SU-DHL-6 (cell line): ENCODE data around the gene EIF4A2.

ENCODE experiments used
- H2AFZ ChIP-seq: fragments of 200-600 bp; sonication (generic); 2 replicates; pipeline ENCODE4 v1.6.1; 2014; ENCODE audit warnings: low read depth, mild to moderate bottlenecking, moderate library complexity, mixed read lengths, antibody characterized with exemption, low read length; ENCODE audit not compliant: severe bottlenecking
- H3F3A ChIP-seq: fragments of 200-600 bp; shearing (Covaris generic); 2 replicates; pipeline ENCODE4 v1.6.0; 2016; ENCODE audit warnings: antibody characterized with exemption, mild to moderate bottlenecking; ENCODE audit not compliant: insufficient read depth
- H3K27ac ChIP-seq: fragments of 200-600 bp; sonication (generic); 2 replicates; pipeline ENCODE4 v1.5.1; 2016; ENCODE audit warnings: low read depth, mild to moderate bottlenecking, low read length, moderate library complexity, mixed read lengths
- H3K27me3 ChIP-seq: fragments of 200-600 bp; sonication (generic), shearing (Covaris generic); 2 replicates; pipeline ENCODE4 v1.6.0; 2014; ENCODE audit warnings: mild to moderate bottlenecking, low read length
- H3K36me3 ChIP-seq: fragments of 200-600 bp; sonication (generic); 2 replicates; pipeline ENCODE4 v1.6.1; 2014; ENCODE audit warnings: mild to moderate bottlenecking, low read length, mixed read lengths
- H3K4me2 ChIP-seq: fragments of 300-600, 200-600 bp; shearing (Covaris generic), sonication (generic); 2 replicates; pipeline ENCODE4 v1.6.0; 2014; ENCODE audit warnings: low read length, low read depth, mild to moderate bottlenecking; ENCODE audit not compliant: poor library complexity, severe bottlenecking
- H3K4me3 ChIP-seq: fragments of 200-600 bp; sonication (generic); 2 replicates; pipeline ENCODE4 v1.5.1; 2014; ENCODE audit warnings: antibody characterized with exemption, low read length, mild to moderate bottlenecking, mixed read lengths; ENCODE audit not compliant: insufficient read depth, poor library complexity, severe bottlenecking
- H3K79me2 ChIP-seq: fragments of 200-600 bp; sonication (generic); 2 replicates; pipeline ENCODE4 v1.6.1; 2014; ENCODE audit warnings: mild to moderate bottlenecking, low read length, moderate library complexity; ENCODE audit not compliant: insufficient read depth
- H3K9ac ChIP-seq: fragments of 200-600 bp; sonication (generic); 2 replicates; pipeline ENCODE4 v1.7.0; 2014; ENCODE audit warnings: mild to moderate bottlenecking, low read length
- H3K9me2 ChIP-seq: fragments of 200-600 bp; sonication (generic); replicated peaks from 2 replicates; pipeline ENCODE4 v1.6.1; 2014; ENCODE audit warnings: low read length; ENCODE audit not compliant: insufficient read depth
- H3K9me3 ChIP-seq: fragments of 200-600 bp; sonication (generic); 2 replicates; pipeline ENCODE4 v1.6.1; 2014; ENCODE audit warnings: low read length, mixed read lengths; ENCODE audit not compliant: insufficient read depth
- H4K20me1 ChIP-seq: fragments of 200-600 bp; sonication (generic); 2 replicates; pipeline ENCODE4 v1.6.1; 2014; ENCODE audit warnings: low read depth, mild to moderate bottlenecking, antibody characterized with exemption, low read length, moderate library complexity, mixed read lengths
- EZH2phosphoT487 ChIP-seq: fragments of 200-600 bp; sonication (generic), shearing (Covaris generic); conservative IDR thresholded peaks from 2 replicates; pipeline ENCODE4 v1.6.1; 2018; ENCODE audit warnings: mild to moderate bottlenecking, antibody characterized with exemption, low read length, moderate library complexity, mixed read lengths
- TF ChIP-seq, protein P1 (sequence below): fragments of 200-600 bp; sonication (generic); IDR thresholded peaks from one replicate; pipeline ENCODE4 v1.5.1; 2017; ENCODE audit warnings: antibody characterized with exemption, mild to moderate bottlenecking, low read length, moderate library complexity; ENCODE audit not compliant: insufficient read depth, poor library complexity, severe bottlenecking

The EIF4A2 gene

DNA sequence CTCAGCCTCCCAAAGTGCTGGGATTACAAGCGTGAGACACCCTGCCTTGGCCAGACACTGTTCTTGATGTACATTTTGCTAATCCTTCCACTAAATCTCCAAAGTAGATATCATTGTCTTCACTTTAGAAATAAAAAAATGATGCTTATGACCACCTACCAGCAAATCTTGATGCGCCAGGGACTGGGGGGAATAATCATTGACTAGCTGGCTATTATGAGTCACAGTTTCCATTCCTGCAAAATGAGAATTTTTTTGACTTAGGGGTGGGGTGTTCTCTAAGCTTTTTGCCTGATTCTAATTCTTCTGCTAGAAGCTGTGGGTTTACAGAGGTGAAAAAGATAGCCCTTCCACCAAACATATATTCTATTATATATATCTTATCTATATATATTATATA is 40.0 kb downstream of the EIF4A2 start:
- no peak overlapping the region for H2AFZ ChIP-seq
- no peak overlapping the region for H3K9ac ChIP-seq
- no peaks in the 10 kb centered on the region for H4K20me1 ChIP-seq
- TF ChIP-seq, protein P1, sequence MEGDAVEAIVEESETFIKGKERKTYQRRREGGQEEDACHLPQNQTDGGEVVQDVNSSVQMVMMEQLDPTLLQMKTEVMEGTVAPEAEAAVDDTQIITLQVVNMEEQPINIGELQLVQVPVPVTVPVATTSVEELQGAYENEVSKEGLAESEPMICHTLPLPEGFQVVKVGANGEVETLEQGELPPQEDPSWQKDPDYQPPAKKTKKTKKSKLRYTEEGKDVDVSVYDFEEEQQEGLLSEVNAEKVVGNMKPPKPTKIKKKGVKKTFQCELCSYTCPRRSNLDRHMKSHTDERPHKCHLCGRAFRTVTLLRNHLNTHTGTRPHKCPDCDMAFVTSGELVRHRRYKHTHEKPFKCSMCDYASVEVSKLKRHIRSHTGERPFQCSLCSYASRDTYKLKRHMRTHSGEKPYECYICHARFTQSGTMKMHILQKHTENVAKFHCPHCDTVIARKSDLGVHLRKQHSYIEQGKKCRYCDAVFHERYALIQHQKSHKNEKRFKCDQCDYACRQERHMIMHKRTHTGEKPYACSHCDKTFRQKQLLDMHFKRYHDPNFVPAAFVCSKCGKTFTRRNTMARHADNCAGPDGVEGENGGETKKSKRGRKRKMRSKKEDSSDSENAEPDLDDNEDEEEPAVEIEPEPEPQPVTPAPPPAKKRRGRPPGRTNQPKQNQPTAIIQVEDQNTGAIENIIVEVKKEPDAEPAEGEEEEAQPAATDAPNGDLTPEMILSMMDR, result no peak
- no peak for TF ChIP-seq EZH2phosphoT487
- H3F3A ChIP-seq, result peaks cover 7% of the 10 kb centered on the region; the same call in 1 of the 2 replicates
- H3K79me2 ChIP-seq, result no peaks in the 10 kb centered on the region
- H3K4me3 ChIP-seq, result no peak overlapping the region
- no peaks in the 10 kb centered on the region for H3K27me3 ChIP-seq
- H3K4me2 ChIP-seq, result no peak overlapping the region
- no peak overlapping the region for H3K27ac ChIP-seq
- H3K36me3 ChIP-seq, result no peaks in the 10 kb centered on the region
- no peaks in the 10 kb centered on the region for H3K9me2 ChIP-seq
- no peaks in the 10 kb centered on the region for H3K9me3 ChIP-seq

DNA sequence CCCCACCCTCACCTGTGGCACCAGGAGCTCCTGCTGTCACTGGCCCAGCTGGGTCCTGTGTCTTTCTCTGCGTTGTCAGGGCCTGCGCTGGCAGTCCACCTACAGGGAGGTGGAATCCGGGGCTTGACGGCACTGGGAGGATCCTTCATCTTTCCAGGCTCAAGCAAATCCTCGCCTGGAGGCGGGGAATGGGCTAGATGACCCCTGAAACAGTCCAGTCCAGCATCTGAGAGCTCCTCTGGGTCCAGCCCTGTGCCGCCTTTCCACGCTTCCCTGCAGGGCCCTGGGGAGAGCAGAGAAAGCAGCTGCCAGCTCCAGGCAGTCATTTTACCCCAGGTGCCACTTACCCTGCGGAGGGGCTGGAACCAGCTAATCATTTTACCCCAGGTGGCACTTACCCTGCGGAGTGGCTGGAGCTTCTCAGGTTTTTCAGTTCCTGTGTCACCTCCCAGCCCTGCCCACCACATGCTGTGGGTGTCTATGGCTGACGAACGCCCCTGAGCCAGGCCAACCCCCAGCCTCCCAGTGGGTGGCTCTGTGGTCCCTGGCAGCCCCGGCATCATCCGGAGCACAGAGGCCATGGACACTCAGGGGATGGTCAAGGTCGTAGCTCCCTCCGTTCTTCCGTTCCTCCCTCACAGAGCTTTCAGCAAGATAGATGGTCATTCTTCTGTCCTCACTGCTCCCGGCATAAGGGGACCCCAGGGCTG is 41.2 kb downstream of the EIF4A2 start:
- H3K27me3 ChIP-seq, result no peaks in the 10 kb centered on the region
- H3K79me2 ChIP-seq, result no peaks in the 10 kb centered on the region
- no peaks in the 10 kb centered on the region for H4K20me1 ChIP-seq
- TF ChIP-seq, protein P1, result no peak
- no peak for TF ChIP-seq EZH2phosphoT487
- H3K27ac ChIP-seq, result no peak overlapping the region
- peaks cover 7% of the 10 kb centered on the region; the same call in 1 of the 2 replicates for H3F3A ChIP-seq
- H3K9me3 ChIP-seq, result no peaks in the 10 kb centered on the region
- peak overlapping the region; percentile 94; the same call in 1 of the 2 replicates for H3K9ac ChIP-seq
- no peak overlapping the region for H3K4me2 ChIP-seq
- H3K9me2 ChIP-seq, result no peaks in the 10 kb centered on the region
- no peak overlapping the region for H3K4me3 ChIP-seq
- no peaks in the 10 kb centered on the region for H3K36me3 ChIP-seq
- no peak overlapping the region for H2AFZ ChIP-seq

DNA sequence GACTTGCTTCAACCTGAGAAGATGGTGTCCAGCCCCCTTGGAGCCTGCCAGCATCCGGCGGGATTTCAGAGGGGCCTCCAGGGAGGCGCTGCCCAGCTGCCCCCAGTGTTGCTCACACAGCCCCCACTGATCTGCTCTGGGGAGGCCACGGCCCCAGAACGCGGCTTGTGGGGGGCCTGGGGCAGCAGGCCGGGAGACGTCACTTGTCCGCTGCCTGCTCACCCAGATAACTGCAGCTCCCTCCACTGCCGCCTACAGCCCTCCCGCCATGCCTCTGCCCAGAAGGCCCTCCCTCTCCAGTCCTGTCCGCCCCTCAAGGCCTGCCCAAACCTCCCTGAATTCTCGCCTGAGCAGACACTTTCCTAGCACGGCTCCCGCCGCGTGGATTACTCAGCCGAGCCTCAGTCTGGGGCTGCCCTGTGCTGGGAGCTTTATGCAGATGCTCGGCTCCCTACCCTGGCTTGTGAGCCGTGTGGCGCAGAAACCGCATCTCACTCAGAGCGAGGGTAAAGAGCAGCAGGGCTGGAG is 42.0 kb downstream of the EIF4A2 start:
- Histone ChIP-seq H3K27ac (no peak overlapping the region), H3K4me2 (peak overlapping the region; percentile 79), H3K4me3 (peak overlapping the region; percentile 78), H2AFZ (no peak overlapping the region), H3K9ac (peak overlapping the region; percentile 94), H3K36me3 (no peaks in the 10 kb centered on the region), H4K20me1 (no peaks in the 10 kb centered on the region), H3K9me2 (no peaks in the 10 kb centered on the region), H3F3A (peaks cover 7% of the 10 kb centered on the region; the same call in 1 of the 2 replicates), H3K79me2 (no peaks in the 10 kb centered on the region), H3K9me3 (no peaks in the 10 kb centered on the region), H3K27me3 (no peaks in the 10 kb centered on the region)
- TF ChIP-seq, protein P1, result no peak
- no peak for TF ChIP-seq EZH2phosphoT487
